Activated T-helper 1 cell treated with anti-CD3 and anti-CD28 coated beads, Interleukin-2, amount 50 U/mL, for 16 hours (primary cell): ENCODE results near the gene FMN2.

Experiments used
- DNase-seq, 2 donors: peaks; one replicate each; pipeline ENCODE4 v3.0.0-alpha.2; 2020; ENCODE audit warnings: low read depth in 1 of 2, low spot score in 1 of 2

The FMN2 gene

GRCh38 chr1:240193679-240194078 is 102.0 kb downstream of the FMN2 start:
- no peak for DNase-seq

- DNase-seq = no peak
Observed at GRCh38 chr1:240194120-240194519, 102.4 kb downstream of the FMN2 start.

- DNase-seq = no peak
Observed at GRCh38 chr1:240198376-240198775, 106.7 kb downstream of the FMN2 start.

GRCh38 chr1:240199758-240200645 is 108.3 kb downstream of the FMN2 start:
- DNase-seq = no peak

GRCh38 chr1:240201931-240202330 is 110.2 kb downstream of the FMN2 start:
- DNase-seq = no peak

GRCh38 chr1:240207073-240207709 is 115.5 kb downstream of the FMN2 start:
- no peak for DNase-seq

- DNase-seq = no peak
Observed at GRCh38 chr1:240210026-240210425, 118.3 kb downstream of the FMN2 start.

GRCh38 chr1:240212556-240212955 is 120.9 kb downstream of the FMN2 start:
- DNase-seq = no peak

GRCh38 chr1:240217403-240217802 is 125.7 kb downstream of the FMN2 start:
- no peak for DNase-seq

- no peak for DNase-seq
Observed at GRCh38 chr1:240219104-240219503, 127.4 kb downstream of the FMN2 start.

GRCh38 chr1:240226102-240226501 is 134.4 kb downstream of the FMN2 start:
- DNase-seq = no peak

- no peak for DNase-seq
Observed at GRCh38 chr1:240230816-240231215, 139.1 kb downstream of the FMN2 start.

- DNase-seq = no peak
Observed at GRCh38 chr1:240232530-240232929, 140.8 kb downstream of the FMN2 start.

GRCh38 chr1:240234485-240235210 is 143.0 kb downstream of the FMN2 start:
- DNase-seq = no peak

- DNase-seq = no peak
Observed at GRCh38 chr1:240235521-240236288, 144.0 kb downstream of the FMN2 start.

GRCh38 chr1:240237305-240237721 is 145.6 kb downstream of the FMN2 start:
- DNase-seq = no peak

GRCh38 chr1:240239309-240239708 is 147.6 kb downstream of the FMN2 start:
- DNase-seq = no peak

GRCh38 chr1:240241278-240241677 is 149.6 kb downstream of the FMN2 start:
- DNase-seq = no peak

GRCh38 chr1:240242601-240243144 is 151.0 kb downstream of the FMN2 start:
- DNase-seq = no peak

GRCh38 chr1:240244968-240245628 is 153.4 kb downstream of the FMN2 start:
- DNase-seq = no peak
